ENCODE data around the gene ARHGEF1.

GRCh38 chr19:41912899-41913537 is 30.0 kb downstream of the ARHGEF1 start:
- TF ChIP-seq CTCF (IDR thresholded peaks at IDR 0.05; ENCODE audit: low read depth, low read length) (no peak), EZH2phosphoT487 (IDR thresholded peaks at IDR 0.05; ENCODE audit: low read depth) (no peak)

Data from OCI-LY3 (cell line).